Limb (tissue), 2 donors: Measurements from ENCODE around the gene SH3BP4.

Experiments used
- DNase-seq, 2 donors: peaks; one replicate each; pipeline ENCODE4 v3.0.0-alpha.2; 2016; ENCODE audit errors: extremely low spot score in 2 of 2

The SH3BP4 gene

DNA sequence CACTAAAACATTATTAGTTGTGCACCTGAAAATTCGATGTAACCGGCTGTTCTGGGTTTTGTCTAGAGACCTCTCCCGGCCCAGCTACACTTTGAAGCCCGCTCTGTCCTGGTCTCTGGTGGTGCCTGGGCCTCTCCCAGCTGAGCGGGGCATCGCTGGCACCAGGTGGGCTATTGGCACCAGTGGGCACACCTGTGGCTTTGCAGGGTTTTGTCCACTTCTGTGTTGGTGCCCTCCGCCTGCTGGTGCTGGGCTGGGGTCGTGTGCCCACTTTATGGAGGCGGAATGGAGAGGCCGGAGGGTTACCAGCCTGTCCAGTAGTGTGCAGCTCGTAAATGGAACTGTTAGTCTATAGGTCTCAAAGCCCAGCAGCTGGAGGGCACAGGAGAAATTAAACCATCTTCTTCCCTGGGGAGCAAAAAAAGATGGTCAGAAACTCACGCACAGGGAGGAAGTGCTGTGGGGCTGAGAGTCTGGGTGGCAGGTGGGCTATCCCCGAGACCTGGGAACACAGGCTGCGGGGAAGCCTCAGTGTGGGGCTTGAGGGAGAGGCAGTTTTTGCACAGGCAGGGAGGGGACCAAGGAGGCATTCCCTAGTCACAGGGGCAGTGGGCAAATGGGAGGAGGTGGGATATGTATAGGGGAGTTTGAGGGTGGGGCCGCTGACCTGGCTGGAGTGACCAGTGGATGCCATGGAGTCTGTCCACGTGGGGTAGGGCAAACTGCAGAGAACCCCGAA, 30.4 kb downstream of the SH3BP4 start:
- DNase-seq = no peak

DNA sequence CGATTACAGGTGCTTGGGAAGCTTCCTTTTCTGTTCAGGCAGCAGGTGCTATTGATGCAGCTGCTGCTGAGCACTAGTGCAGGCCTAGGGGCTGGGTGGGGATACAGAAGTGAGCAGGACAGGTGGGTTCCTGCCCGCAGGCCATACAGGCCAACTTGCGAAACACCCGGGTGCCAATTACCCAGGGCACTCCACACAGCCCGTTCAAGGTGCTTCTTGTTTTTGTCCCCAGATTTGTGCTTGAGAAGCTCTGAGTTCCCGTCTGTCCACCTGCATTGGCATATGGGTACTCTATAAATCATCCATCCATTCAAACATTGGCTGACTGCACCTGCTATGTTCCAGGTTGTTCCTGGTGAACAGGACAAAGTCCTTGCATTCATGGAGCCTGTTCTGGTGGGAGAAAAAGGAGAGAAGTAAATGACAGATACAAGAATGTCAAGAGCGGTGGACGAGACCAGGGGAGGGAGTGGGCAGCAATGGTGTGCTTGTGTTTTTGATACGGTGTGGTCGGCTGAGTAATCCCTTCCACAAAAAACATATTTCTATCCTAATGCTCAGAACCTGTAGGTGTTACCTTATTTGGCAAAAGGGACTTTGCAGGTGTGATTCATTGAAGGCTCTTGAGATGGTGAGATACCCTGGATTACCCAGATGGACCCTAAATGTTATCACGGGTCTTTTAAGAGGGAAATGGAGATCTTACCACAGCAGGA, 31.4 kb downstream of the SH3BP4 start:
- no peak for DNase-seq

DNA sequence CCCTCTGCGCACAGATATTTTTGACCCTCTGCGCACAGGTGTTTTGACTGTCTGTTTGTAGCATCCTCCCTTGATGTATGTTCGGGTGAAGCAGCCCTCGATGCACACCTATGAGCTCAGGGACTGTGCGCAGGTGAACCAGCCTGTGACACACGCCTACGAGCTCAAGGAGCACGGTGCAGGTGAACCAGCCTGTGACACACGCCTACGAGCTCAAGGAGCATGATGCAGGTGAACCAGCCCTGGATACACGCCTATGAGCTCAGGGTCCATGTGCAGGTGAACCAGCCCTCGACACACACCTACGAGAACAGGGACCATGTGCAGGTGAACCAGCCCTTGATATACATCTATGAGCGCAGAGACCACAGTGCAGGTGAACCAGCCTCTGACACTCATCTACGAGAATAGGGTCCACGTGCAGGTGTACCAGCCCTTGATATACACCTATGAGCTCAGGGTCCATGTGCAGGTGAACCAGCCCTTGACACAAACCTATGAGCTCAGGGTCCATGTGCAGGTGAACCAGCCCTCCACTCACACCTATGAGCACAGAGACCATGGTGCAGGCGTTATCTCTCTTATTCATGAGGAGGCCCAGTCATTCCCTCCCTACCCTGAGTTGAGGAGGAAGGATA, 33.9 kb downstream of the SH3BP4 start:
- DNase-seq = no peak

DNA sequence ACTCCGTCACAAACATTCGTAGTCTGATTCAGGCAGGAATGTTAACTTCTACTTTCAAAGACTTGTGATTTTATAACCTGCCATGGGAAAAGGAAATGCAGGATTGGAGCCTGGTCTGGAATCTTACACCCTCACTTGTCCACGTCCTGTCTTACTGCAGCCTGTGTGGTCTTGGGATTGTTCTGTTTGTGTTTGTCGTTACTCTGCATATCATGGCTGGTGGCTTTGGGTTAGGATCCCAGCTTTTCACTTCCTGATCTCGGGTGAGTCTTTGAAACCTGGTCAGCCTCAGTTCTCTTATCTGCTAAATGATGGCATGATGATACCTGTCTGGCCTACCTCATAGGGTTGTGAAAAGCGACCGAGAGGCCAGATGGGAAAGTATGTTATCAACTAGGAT, 34.6 kb downstream of the SH3BP4 start:
- DNase-seq = no peak

DNA sequence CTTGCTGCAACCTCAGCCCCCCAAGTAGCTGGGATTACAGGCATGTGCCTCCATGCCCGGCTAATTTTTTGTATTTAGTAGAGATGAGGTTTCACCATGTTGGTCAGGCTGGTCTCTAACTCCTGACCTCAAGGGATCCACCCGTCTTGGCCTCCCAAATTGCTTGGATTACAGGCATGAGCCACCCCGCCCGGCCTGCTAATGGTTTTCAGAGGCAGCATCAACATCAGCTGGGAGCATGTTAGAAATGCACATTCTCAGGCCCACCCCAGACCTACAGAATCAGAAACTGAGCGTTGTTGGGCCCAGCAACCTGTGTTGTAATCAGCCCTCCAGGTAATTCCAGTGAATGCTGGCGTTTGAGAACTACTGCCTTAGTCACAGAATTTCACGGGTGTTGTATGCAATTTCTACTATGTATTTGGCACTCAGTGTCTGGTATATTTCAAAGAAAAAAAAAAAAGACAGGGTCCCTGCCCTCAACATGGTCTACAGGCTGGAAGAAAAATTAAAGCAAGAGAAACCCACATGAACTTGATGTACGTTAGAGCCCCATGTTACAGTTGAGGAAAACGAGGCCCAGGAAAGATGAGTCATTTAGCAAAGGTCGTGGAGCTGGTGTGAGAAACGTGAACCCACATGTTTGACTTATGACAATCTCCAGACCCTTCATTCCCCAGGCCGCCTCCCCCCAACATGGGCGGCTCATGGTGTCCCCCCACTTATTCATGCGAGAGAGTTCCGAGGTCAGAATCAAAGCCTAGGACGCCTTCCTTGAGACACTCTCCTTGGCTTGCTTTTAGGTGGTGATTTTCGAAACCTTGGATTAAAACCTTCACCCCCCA, 35.3 kb downstream of the SH3BP4 start:
- no peak for DNase-seq

DNA sequence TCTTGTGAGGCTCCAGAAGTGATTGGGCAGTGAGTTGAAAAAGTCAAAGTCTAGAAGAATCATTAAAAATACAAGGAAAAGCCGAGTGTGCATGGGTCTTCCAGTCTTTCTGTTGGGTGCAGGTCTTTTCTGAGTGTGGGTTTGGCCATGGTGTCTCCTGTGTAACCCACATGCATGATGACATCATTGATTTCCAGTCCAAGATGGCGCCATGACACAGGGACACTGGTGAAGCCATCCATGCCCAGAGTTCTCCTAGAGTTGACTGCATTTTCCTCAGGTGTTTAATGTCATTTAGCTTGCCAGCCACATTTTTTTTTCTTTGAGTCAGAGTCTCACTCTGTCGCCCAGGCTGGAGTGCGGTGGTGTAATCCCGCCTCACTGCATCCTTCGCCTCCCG, 35.9 kb downstream of the SH3BP4 start:
- no peak for DNase-seq

DNA sequence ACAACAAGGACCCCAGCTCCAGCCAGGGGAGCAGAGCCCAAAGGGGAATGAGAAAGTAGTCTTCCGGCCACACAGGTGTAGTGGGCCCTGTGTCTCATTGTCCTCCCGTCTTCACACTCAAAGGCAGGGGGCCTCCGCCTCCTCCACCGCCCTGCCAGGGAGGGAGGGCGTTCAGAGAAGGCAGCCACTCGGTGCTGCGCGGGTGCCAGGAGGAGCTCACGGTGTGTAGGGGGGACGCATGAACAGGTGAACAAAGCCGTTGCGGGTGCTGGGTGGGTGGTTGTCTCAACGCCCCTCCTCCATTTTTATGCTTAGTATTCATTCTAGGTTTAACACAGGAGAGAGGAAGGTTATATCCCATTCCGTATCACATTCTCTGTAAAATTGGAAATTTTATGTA, 36.7 kb downstream of the SH3BP4 start:
- no peak for DNase-seq

DNA sequence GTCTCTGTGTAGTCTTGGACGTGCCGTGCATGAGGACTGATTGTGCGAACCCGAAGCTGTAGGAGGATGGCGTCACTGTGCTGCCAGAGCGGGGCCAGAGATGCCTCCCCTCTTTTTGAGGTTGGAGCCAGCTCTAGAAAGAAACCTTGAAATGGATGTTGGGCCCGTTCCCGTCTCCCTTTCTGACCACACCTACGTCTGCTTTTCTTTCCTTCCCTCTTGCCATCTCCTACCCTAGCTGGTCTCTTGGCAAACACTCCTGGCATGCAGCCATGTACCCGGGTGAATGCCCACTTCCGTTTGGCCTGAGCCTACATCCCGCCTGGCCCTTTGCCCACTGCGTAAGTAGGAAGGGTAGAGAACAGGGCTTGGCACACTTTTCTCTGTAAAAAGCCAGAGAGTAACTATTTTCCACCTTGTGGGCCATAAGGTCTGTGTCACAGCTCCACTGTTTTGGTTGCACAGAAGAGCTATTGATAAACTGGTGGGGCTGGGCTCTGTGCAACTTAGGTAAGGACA, 37.4 kb downstream of the SH3BP4 start:
- peak in 1 of 2 donors; percentile 85 for DNase-seq

DNA sequence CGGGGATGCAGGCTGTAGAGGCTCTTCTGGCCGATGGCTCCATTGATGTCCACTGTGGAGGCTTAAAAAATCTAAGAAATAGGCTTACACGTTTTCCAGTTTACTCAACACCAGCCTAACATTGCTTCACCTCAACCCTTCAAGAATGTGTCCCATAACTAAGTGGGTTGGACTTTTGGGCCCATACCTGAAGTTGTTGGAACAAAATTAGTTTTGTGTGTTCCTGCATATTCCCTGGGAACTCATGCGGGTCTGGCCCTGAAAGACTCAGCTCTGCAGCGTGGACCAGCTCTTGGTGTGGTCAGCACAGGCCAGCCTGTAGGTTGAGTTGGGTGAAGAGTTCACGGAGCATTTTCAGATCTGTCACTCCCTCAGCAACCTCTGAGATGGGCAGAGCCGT, 38.5 kb downstream of the SH3BP4 start:
- DNase-seq = no peak

DNA sequence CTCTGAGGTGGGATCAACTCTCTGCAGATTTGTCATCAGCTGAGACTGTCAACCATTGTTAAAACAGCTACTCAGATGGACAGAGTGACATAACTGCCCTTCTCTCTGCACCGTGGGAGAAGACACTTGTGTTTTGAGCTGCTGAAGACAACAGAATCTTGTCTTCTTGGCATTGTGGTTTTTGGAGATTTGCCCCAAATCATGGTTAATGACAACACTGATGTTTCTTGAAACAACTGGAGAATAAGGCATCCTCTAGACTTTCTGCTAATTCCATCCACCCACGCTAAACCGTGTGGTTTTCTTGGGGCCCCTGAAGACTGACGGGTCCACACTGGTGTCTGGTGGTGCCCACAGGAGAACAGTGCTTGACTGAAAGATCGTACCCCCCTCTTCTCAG, 39.5 kb downstream of the SH3BP4 start:
- DNase-seq = no peak

DNA sequence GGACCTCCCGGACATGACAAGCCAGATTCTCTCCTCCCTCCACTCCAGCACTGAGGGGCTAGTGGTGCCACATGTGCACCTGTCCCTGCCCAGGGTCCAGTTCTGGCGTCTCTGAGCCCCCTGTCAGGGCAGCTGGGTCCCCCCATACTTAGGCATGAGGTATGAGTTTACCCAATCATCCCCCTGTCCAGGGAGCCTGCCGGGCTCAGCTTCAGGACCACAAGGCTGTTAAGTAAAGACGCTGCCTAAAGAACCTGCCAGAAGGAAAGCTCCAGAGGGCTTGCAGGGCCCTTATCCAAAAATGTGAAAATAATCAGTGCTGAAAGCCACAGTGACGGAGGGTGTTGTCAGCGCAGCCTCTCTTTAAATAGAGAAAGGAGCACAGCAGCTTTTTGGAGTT, 40.0 kb downstream of the SH3BP4 start:
- no peak for DNase-seq

DNA sequence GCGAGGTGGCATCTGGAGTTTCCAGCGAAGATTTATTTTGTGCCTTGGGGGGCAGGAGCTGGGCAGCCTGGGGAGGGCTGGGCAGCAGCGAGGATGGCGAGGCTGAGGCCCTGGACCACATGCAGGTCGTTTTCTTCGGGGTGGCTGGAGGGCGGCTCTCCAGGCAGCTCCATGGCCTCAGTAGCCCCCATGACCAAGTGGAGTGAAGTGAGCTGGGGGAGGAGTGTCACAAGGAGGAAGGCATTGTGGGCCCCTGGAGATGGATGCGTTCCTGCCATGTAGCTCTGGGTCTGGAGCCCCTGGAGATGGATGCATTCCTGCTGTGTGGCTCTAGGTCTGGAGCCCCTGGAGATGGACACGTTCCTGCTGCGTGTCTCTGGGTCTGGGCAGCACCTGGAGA, 40.4 kb downstream of the SH3BP4 start:
- DNase-seq = no peak

DNA sequence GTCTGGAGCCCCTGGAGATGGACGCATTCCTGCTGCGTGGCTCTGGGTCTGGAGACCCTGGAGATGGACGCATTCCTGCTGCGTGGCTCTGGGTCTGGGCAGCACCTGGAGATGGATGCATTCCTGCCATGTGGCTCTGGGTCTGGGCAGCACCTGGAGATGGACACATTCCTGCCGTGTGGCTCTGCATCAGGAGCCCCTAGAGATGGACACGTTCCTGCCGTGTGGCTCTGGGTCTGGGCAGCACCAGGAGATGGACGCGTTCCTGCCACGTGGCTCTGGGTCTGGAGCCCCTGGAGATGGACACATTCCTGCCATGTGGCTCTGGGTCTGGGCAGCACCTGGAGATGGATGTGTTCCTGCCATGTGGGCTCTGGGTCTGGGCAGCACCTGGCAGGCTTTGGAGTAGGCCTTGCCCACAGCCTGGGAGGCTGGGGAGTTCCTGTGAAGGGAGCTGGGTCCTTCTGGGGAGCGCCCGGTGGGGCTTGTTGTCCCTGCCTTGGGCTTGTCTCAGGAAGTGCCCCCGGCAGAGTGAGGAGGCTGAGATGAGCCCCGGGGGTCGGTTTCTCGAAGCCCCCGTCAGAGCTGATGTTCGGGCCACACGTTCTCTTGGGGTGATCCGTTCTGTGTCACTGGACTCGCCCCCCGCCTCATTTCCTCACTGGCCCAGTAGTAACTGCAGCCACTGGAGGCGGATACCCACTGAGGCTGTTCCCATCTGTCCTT, 41.0 kb downstream of the SH3BP4 start:
- no peak for DNase-seq

DNA sequence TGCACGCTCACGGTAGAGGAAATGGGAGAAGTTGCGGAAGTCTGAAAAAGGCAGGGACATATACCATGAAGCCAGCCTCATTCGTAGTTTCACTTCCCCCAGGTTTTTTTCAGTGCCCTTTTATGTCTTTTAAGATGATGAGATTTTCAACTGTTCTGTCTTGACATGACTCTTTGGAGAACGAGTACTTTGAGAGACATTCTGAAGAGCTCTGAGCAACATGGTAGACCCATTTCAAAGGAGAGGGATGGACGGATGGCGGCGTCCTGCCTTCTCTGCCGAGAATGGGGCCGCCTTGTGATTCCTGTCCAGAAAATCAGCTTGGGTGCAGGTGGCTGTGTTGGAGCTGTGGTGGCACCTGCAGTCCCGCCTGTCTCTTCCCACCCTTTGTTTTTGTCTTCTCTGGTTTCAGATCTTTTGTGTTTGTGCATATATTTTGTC, 41.7 kb downstream of the SH3BP4 start:
- no peak for DNase-seq

DNA sequence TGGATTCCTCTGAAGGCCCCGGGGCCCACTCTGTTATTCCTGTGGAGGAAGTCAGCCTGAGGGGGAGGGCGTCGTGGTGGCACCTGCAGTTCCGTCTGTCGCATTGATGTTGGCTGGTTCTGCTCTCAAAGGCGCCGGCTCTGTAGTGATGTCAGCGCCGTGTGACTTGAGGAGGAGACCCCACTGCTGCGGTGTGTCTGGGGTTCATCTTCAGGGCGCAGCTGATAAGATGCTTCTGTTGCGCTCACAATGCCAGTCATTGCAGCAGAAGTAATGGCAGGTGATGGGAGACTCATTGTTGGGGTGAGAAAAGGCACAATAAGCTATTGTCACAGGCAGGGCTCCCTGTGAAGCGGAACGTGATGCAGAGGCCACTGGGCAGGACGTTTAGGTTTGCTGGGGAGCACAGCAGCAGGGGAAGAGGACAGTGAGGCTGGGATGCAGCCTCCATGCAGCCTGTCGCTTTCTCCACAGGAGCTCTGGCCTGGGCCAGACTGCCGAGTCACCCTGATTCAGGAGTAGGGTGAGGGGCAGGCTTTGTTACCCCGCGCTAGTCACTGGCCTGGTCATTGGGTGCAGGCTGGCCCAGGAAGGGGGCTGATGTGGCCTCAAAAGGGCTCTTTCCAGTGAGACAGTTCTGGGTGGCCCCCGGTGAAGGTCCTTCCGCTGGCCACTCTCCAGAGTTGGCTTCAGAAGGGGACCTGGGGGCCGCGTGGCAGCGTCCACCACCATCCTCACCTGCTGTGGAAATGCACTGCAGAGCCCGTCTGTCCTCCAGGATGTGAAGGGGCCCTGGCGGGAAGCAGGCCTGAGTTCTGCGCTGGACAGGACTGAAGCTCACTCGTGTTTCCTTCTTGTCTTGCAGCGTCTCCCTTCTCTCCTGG, 42.9 kb downstream of the SH3BP4 start:
- DNase-seq = no peak

DNA sequence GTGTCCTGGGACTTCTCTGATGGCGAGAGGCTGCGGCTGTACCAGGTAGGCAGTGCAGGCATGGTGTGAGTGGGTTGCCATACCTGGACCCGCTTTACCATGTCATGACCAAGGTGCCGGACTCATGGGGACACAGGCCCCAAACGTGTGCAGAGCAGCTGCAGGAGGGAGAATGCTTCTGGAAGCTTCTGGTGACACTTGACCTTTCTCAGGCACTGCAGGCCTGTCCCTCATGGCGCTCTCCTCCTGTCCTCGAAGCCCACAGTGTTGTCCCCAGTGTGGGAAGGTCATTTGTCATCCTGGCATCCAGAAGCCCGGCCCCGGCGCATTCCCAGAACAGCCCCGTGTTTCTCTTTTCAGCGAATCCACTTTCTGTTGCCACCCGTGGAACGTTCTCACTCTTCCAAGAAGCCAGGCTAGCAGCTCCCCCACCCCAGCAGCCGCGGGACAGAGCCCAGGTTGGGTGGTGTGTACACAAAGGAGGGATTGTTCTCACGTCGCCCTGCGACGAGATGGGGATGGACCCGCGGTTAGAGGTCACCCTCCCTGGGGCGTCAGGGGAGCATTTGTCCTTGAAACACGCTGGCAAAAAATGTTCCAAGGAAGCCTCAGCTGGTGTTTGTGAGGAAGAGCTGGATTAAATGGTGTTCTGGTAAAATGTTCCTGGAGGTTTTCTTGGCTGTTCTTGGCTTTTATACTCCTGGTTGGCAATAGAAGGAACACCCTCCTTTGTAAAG, 43.7 kb downstream of the SH3BP4 start:
- DNase-seq = no peak

DNA sequence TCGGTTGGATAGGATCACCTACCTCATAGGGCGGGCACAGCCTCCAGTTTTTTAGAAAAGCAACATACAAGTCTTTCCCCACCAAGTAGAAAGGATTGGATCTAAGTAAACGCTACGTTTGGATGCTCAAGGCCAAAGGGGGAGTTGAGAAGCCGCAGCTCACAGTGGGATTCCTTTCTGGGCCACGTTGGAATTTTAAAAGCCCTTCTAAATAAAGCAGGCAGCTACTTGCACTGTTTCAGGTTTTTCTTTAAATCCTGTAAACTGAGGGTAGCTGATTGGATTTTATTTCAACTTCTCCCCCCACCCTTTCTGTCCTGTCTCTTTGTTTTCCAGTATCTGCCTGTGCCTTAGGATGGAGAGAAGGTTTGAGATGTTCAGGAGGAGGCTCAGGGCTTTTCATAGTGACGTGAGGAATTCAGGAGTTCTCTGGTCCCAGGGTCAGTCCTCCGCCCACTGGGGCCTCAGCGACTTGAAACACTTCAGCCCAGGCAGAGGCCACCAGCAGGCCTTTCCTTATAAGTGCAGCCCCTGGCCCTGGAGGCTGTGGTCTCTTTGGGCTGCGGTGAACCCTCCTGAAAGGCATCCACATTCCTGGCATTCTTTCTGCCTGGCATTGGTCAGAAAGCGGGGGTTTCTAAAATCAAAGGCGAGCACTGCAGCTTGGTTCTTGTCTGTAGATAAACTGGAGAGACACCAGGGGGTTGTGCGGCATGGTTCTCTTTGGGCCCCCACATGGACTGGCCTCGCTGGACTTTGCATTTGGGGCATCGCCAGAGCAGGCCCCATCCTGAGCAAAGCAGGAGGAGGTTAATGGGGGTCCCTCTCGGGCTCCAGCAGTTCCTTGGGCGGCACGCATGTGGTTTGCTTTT, 44.5 kb downstream of the SH3BP4 start:
- no peak for DNase-seq

DNA sequence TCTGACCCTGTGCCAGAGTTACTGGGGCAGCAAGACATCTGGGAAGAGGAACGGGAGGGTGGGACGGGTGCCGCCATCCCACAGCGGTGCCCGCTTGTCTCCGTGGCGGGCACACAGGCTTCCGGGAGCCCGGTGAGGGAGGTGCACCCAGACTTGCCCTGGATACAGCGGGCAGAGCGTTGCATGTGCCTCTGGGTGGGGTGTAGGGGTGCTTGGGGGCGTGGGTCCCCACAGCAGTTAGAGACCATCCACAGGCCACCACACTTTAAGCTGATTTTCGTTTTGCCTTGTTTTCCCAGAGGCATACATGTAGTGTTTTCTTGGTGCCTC, 45.1 kb downstream of the SH3BP4 start:
- no peak for DNase-seq
